Caco-2 (cell line): Measurements from ENCODE around the gene LAMC1. TPM values are rescaled to one million over a fixed set of nuclear protein-coding genes. Genes with fewer than 3 reads are reported as not detected.
"Not testable (repeated sequence)": the region's sequence is repeated elsewhere in the genome, so short reads cannot be mapped to it uniquely, and the experiment has no call there.

ENCODE experiments used
- BruUV-seq: library from RNA; stranded (reverse); fragments of 400-500 nt; replicated peaks from 2 replicates; lab custom pipeline; 2021; lab: Mats Ljungman, UMichigan
- CTCF ChIA-PET: fragments of 300-600 bp; sonication (Branson Sonifier 250); formaldehyde crosslinking; loops from one replicate; lab custom pipeline; 2022; ENCODE audit warnings: antibody characterized with exemption; lab: Charles Lee
- POLR2A ChIA-PET: fragments of 300-600 bp; sonication (Branson Sonifier 250); formaldehyde crosslinking; loops from one replicate; lab custom pipeline; 2022; ENCODE audit warnings: antibody characterized with exemption; lab: Charles Lee
- DNase-seq, 2 experiments: peaks; one replicate each; pipeline versions ENCODE4 v3.0.0 to v3.0.0-alpha.2; 2020 to 2022
- H3K27me3 ChIP-seq: replicated peaks from 2 replicates; pipeline ENCODE4 v1.6.0; 2011; ENCODE audit warnings: low read length; ENCODE audit not compliant: control insufficient read depth, insufficient read depth
- H3K36me3 ChIP-seq: 2 replicates; pipeline ENCODE4 v1.5.1; 2011; ENCODE audit warnings: low read length; ENCODE audit not compliant: control insufficient read depth, insufficient read depth
- H3K4me1 ChIP-seq: fragments of 250-450 bp; sonication (Bioruptor Pico); 2 replicates; pipeline ENCODE4 v1.5.1; 2020; ENCODE audit warnings: mild to moderate bottlenecking
- H3K4me3 ChIP-seq: 2 replicates; pipeline ENCODE4 v1.5.1; 2011; ENCODE audit warnings: low read depth, mild to moderate bottlenecking, control low read depth, low read length
- H3K9me3 ChIP-seq: fragments of 250-450 bp; sonication (Bioruptor Pico); 2 replicates; pipeline ENCODE4 v1.5.1; 2020; ENCODE audit warnings: mild to moderate bottlenecking, moderate library complexity
- H3K27ac Mint-ChIP-seq: one replicate; pipeline ENCODE4 v1.8.0; 2022; ENCODE audit warnings: mixed read lengths; ENCODE audit not compliant: unreplicated experiment
- H3K27me3 Mint-ChIP-seq: one replicate; pipeline ENCODE4 v1.8.0; 2022; ENCODE audit warnings: mixed read lengths; ENCODE audit not compliant: insufficient read depth, unreplicated experiment
- H3K36me3 Mint-ChIP-seq: one replicate; pipeline ENCODE4 v1.8.0; 2022; ENCODE audit warnings: mild to moderate bottlenecking, mixed read lengths; ENCODE audit not compliant: insufficient read depth, unreplicated experiment
- H3K4me1 Mint-ChIP-seq: one replicate; pipeline ENCODE4 v1.8.0; 2022; ENCODE audit warnings: low read depth, mixed read lengths; ENCODE audit not compliant: unreplicated experiment
- H3K4me3 Mint-ChIP-seq: one replicate; pipeline ENCODE4 v1.8.0; 2022; ENCODE audit warnings: mild to moderate bottlenecking, moderate library complexity, mixed read lengths; ENCODE audit not compliant: unreplicated experiment
- H3K9me3 Mint-ChIP-seq: one replicate; pipeline ENCODE4 v1.8.0; 2022; ENCODE audit warnings: mixed read lengths; ENCODE audit not compliant: unreplicated experiment
- intact Hi-C: fragments of 100-400 bp; cut with micrococcal nuclease; formaldehyde crosslinking; loops from one replicate; pipeline ENCODE4 v1.10.0; 2022; ENCODE audit not compliant: unreplicated experiment
- total RNA-seq: library from RNA; stranded (reverse); gene quantifications from 2 replicates; pipeline ENCODE4 v1.2.3, GENCODE V29; 2022
- TF ChIP-seq, protein P1 (sequence below), 2 experiments: fragments of 200-600 bp in 1 of 2; IDR thresholded peaks; 1 replicate in 1 of 2; 2 replicates in 1 of 2; pipeline versions ENCODE4 v1.5.1 to v1.8.0; 2011 to 2022; ENCODE audit warnings: antibody characterized with exemption in 1 of 2, control low read depth in 1 of 2, inconsistent platforms in 1 of 2, low read depth in 1 of 2, low read length in 1 of 2, mild to moderate bottlenecking in 1 of 2, moderate library complexity in 1 of 2; ENCODE audit not compliant: insufficient read depth in 1 of 2, severe bottlenecking in 1 of 2, unreplicated experiment in 1 of 2

LAMC1 gene
- total RNA-seq, 1 experiment from 2014 or later, result 323 TPM

- Histone ChIP-seq H3K36me3 (no peaks in the 10 kb centered on the region), H3K4me1 (peaks cover 16% of the 10 kb centered on the region), H3K9me3 (no peaks in the 10 kb centered on the region), H3K27me3 (no peaks in the 10 kb centered on the region), H3K4me3 (no peak overlapping the region)
- no TSS peak for BruUV-seq
- no peak for DNase-seq
- H3K27me3 Mint-ChIP-seq, result no peaks in the 10 kb centered on the region
- ChIA-PET POLR2A (no interaction called here), CTCF (no interaction called here)
- peaks cover 25% of the 10 kb centered on the region for H3K4me1 Mint-ChIP-seq
- TF ChIP-seq, protein P1, sequence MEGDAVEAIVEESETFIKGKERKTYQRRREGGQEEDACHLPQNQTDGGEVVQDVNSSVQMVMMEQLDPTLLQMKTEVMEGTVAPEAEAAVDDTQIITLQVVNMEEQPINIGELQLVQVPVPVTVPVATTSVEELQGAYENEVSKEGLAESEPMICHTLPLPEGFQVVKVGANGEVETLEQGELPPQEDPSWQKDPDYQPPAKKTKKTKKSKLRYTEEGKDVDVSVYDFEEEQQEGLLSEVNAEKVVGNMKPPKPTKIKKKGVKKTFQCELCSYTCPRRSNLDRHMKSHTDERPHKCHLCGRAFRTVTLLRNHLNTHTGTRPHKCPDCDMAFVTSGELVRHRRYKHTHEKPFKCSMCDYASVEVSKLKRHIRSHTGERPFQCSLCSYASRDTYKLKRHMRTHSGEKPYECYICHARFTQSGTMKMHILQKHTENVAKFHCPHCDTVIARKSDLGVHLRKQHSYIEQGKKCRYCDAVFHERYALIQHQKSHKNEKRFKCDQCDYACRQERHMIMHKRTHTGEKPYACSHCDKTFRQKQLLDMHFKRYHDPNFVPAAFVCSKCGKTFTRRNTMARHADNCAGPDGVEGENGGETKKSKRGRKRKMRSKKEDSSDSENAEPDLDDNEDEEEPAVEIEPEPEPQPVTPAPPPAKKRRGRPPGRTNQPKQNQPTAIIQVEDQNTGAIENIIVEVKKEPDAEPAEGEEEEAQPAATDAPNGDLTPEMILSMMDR (IDR thresholded peaks at IDR 0.05; ENCODE audit: insufficient read depth in 1 of 2, low read depth in 1 of 2, low read length in 1 of 2, severe bottlenecking in 1 of 2, unreplicated experiment in 1 of 2), result no peak
- H3K4me3 Mint-ChIP-seq, result no peak overlapping the region
- no peak overlapping the region for H3K27ac Mint-ChIP-seq
- H3K9me3 Mint-ChIP-seq, result peaks cover under 1% of the 10 kb centered on the region
- intact Hi-C loops, result no loop called here
- H3K36me3 Mint-ChIP-seq, result peaks cover 31% of the 10 kb centered on the region
These were observed 47.2 kb downstream of the LAMC1 start for GRCh38 chr1:183070234-183070922.

- H3K9me3 Mint-ChIP-seq, result no peaks in the 10 kb centered on the region
- H3K4me3 ChIP-seq, result no peak overlapping the region
- no peaks in the 10 kb centered on the region for H3K9me3 ChIP-seq
- H3K4me3 Mint-ChIP-seq, result no peak overlapping the region
- no peak for DNase-seq
- no peaks in the 10 kb centered on the region for H3K27me3 Mint-ChIP-seq
- CTCF ChIA-PET, result no interaction called here
- no TSS peak for BruUV-seq
- intact Hi-C loops, result no loop called here
- peaks cover 23% of the 10 kb centered on the region for H3K4me1 ChIP-seq
- TF ChIP-seq, protein P1 (IDR thresholded peaks at IDR 0.05; ENCODE audit: insufficient read depth in 1 of 2, low read depth in 1 of 2, low read length in 1 of 2, severe bottlenecking in 1 of 2, unreplicated experiment in 1 of 2), result no peak
- no peaks in the 10 kb centered on the region for H3K36me3 ChIP-seq
- no peaks in the 10 kb centered on the region for H3K27me3 ChIP-seq
- H3K4me1 Mint-ChIP-seq, result peaks cover 30% of the 10 kb centered on the region
- peaks cover 24% of the 10 kb centered on the region for H3K36me3 Mint-ChIP-seq
- POLR2A ChIA-PET, result no interaction called here
- H3K27ac Mint-ChIP-seq, result no peak overlapping the region
These were observed 47.9 kb downstream of the LAMC1 start for GRCh38 chr1:183070923-183071618.

DNA sequence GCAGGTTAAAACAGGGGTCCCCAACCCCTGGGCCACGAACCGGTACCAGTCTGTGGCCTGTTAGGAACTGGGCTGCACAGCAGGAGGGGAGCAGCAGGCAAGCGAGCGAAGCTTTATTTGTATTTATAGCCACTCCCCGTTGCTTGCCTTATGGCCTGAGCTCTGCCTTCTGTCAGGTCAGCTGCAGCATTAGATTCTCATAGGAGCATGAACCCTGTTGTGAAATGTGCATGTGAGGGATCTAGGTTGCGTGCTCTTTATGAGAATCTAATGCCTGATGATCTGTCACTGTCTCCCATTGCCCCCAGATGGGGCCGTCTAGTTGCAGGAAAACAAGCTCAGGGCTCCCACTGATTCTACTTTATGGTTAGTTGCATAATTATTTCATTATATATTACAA is 49.4 kb downstream of the LAMC1 start:
- H3K36me3 ChIP-seq, CTCF ChIA-PET, H3K9me3 Mint-ChIP-seq, H3K9me3 ChIP-seq, DNase-seq, H3K4me3 Mint-ChIP-seq, H3K27me3 Mint-ChIP-seq, BruUV-seq, POLR2A ChIA-PET, H3K27ac Mint-ChIP-seq, H3K4me3 ChIP-seq, H3K27me3 ChIP-seq, intact Hi-C loops: not testable (repeated sequence)
- Mint-ChIP-seq H3K36me3 (peaks cover 18% of the 10 kb centered on the region), H3K4me1 (peaks cover 38% of the 10 kb centered on the region)
- peaks cover 36% of the 10 kb centered on the region for H3K4me1 ChIP-seq
